ENCODE data around the gene MAGOH. TPM values are rescaled to one million over a fixed set of nuclear protein-coding genes. Genes with fewer than 3 reads are reported as not detected.

Gene MAGOH
- total and polyA plus RNA-seq, 9 of the 15 experiments (the other 6 are each of a cell fraction or from before 2014, with no cell fraction given): 102 to 342 (median 135) TPM

GRCh38 chr1:53196485-53197290 is 41.6 kb downstream of the MAGOH start, which contains the start of gene CPT2 (continued):
- TF ChIP-seq ATF6 (CRISPR knock-in tag; IDR thresholded peaks at IDR 0.05) (0 out of 2 replicates have a peak, but pooled peaks have one; percentile 54), JUND (IDR thresholded peaks at IDR 0.05; ENCODE audit: borderline replicate concordance, low read depth, low read length) (0 out of 2 replicates have a peak, but pooled peaks have one; percentile 22), JUND (tag; IDR thresholded peaks at IDR 0.05; ENCODE audit: borderline replicate concordance, low read depth, low read length) (no peak; the same call in 2 of the 3 replicates), CBX1 (IDR thresholded peaks at IDR 0.05; ENCODE audit: low read depth) (peak; percentile 84), ZNF436 (CRISPR knock-in tag; IDR thresholded peaks at IDR 0.05) (no peak), SIX5 (IDR thresholded peaks at IDR 0.05; ENCODE audit: borderline replicate concordance in 1 of 2, insufficient read depth in 1 of 2, low read depth in 1 of 2, low read length in 2 of 2) (no peak), PCBP1 (IDR thresholded peaks at IDR 0.05; ENCODE audit: low read depth, low read length, poor library complexity, severe bottlenecking) (peak; percentile 88), ELK3 (CRISPR knock-in tag; IDR thresholded peaks at IDR 0.05) (no peak), NONO (IDR thresholded peaks at IDR 0.05; ENCODE audit: low read depth in 2 of 2, low read length in 1 of 2) (peak; percentile 68 to 71; a peak in 3 of 4 replicates), MAFG (tag; conservative IDR thresholded peaks at IDR 0.05) (no peak), RFX7 (CRISPR knock-in tag; IDR thresholded peaks at IDR 0.05) (no peak), MLLT1 (IDR thresholded peaks at IDR 0.05) (no peak), ZNF165 (CRISPR knock-in tag; IDR thresholded peaks at IDR 0.05; ENCODE audit: borderline replicate concordance) (no peak), ZNF511 (CRISPR knock-in tag; IDR thresholded peaks at IDR 0.05) (peak; percentile 37; the same call in 1 of the 2 replicates), CREM (IDR thresholded peaks at IDR 0.05; ENCODE audit: low read depth) (peak; percentile 42; the same call in 1 of the 2 replicates), SIN3B (IDR thresholded peaks at IDR 0.05; ENCODE audit: low read depth) (peak; percentile 64; the same call in 1 of the 2 replicates), NFXL1 (CRISPR knock-in tag; IDR thresholded peaks at IDR 0.05) (no peak), BMI1 (IDR thresholded peaks at IDR 0.05; ENCODE audit: low read length) (no peak), MEF2D (tag; conservative IDR thresholded peaks at IDR 0.05; ENCODE audit: low read depth) (no peak), SPI1 (IDR thresholded peaks at IDR 0.05; ENCODE audit: borderline replicate concordance, low read depth, low read length) (peak; percentile 70; the same call in 1 of the 2 replicates), USF1 (CRISPR knock-in tag; IDR thresholded peaks at IDR 0.05) (no peak), HMG20A (CRISPR knock-in tag; conservative IDR thresholded peaks at IDR 0.05) (no peak)

All from K562 (cell line).